ENCODE results near the gene GAS2L1.

The GAS2L1 gene

DNA sequence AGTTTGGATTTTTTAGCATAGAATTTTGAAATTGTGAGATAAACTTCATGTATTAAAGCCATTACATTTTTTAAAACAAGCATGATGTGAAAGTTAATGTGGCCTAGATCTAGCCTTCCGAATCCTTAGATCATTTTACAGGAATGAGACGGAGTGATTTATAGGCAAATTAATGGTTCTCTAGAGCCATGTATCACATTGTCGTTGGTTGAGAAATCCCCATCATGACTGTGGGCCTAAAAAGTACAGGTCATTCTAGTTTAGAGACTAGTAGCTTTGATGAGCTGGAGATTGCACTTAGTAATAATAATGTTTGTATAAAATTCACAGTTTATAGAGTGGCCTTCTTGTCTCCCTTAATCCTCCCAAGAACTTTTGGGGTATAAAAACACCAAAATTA lies 31.3 kb upstream of the GAS2L1 start:
- TF ChIP-seq, protein P1, sequence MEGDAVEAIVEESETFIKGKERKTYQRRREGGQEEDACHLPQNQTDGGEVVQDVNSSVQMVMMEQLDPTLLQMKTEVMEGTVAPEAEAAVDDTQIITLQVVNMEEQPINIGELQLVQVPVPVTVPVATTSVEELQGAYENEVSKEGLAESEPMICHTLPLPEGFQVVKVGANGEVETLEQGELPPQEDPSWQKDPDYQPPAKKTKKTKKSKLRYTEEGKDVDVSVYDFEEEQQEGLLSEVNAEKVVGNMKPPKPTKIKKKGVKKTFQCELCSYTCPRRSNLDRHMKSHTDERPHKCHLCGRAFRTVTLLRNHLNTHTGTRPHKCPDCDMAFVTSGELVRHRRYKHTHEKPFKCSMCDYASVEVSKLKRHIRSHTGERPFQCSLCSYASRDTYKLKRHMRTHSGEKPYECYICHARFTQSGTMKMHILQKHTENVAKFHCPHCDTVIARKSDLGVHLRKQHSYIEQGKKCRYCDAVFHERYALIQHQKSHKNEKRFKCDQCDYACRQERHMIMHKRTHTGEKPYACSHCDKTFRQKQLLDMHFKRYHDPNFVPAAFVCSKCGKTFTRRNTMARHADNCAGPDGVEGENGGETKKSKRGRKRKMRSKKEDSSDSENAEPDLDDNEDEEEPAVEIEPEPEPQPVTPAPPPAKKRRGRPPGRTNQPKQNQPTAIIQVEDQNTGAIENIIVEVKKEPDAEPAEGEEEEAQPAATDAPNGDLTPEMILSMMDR (conservative IDR thresholded peaks at IDR 0.05; ENCODE audit: low read depth): no peak
- DNase-seq (ENCODE audit: low spot score): no peak
- H3K27ac ChIP-seq: no peak overlapping the region
- ChIA-PET CTCF (no interaction called here), POLR2A (ENCODE audit: low non-redundant PET) (no interaction called here)

GRCh38 chr22:29275819-29276565 lies 30.5 kb upstream of the GAS2L1 start:
- CTCF ChIA-PET: no interaction called here

GRCh38 chr22:29277927-29278326 lies 28.5 kb upstream of the GAS2L1 start:
- no peak overlapping the region for H3K27ac ChIP-seq
- ChIA-PET CTCF (no interaction called here), POLR2A (ENCODE audit: low non-redundant PET) (no interaction called here)
- DNase-seq (ENCODE audit: low spot score): no peak
- TF ChIP-seq, protein P1 (conservative IDR thresholded peaks at IDR 0.05; ENCODE audit: low read depth): no peak

More at GRCh38 chr22:29275819-29276565, 30.5 kb upstream of the GAS2L1 start:
- no peak overlapping the region for H3K27ac ChIP-seq
- POLR2A ChIA-PET (ENCODE audit: low non-redundant PET): no interaction called here
- no peak for DNase-seq (ENCODE audit: low spot score)
- TF ChIP-seq, protein P1 (conservative IDR thresholded peaks at IDR 0.05; ENCODE audit: low read depth): no peak

- ChIA-PET POLR2A (ENCODE audit: low non-redundant PET) (no interaction called here), CTCF (no interaction called here)
- no peak for DNase-seq (ENCODE audit: low spot score)
- TF ChIP-seq, protein P1 (conservative IDR thresholded peaks at IDR 0.05; ENCODE audit: low read depth): no peak
- H3K27ac ChIP-seq: no peak overlapping the region
Measured at GRCh38 chr22:29284196-29284595, 22.3 kb upstream of the GAS2L1 start.

DNA sequence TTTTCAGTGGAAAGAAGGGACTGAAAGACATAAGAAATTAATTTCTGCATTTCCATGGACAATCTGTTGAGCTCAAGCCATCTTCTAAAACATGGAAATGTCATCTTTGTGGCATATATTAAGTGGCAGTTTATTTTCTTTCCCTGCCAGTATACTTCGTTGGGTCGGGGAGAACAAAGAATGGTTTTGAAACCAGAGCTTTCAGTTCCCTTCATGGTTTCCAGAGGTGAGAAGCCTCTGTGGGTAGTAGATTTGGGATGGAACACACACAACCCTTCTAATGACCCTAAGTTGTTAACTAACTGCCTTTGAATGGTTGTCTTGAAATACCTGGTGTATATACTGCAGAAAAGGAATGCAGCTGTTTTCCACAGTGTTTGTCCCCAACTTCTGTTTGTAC lies 17.6 kb upstream of the GAS2L1 start:
- CTCF ChIA-PET: no interaction called here
- TF ChIP-seq, protein P1 (conservative IDR thresholded peaks at IDR 0.05; ENCODE audit: low read depth): no peak
- POLR2A ChIA-PET (ENCODE audit: low non-redundant PET): no interaction called here
- no peak overlapping the region for H3K27ac ChIP-seq
- no peak for DNase-seq (ENCODE audit: low spot score)

GRCh38 chr22:29290061-29290460 lies 16.4 kb upstream of the GAS2L1 start:
- ChIA-PET POLR2A (ENCODE audit: low non-redundant PET) (no interaction called here), CTCF (no interaction called here)
- TF ChIP-seq, protein P1 (conservative IDR thresholded peaks at IDR 0.05; ENCODE audit: low read depth): no peak
- no peak overlapping the region for H3K27ac ChIP-seq
- no peak for DNase-seq (ENCODE audit: low spot score)
